Stimulated activated naive B cell treated with anti-CD40 and anti-IgM and Interleukin-4, amounts not matched to agents 10 μg/mL and 1 μg/mL and 100 μg/mL, for 72 hours (primary cell): ENCODE data around the gene CCNL1.

Experiments used
- ATAC-seq, 2 donors: fragments of 150-1000 bp; cut with Tn5 transposase; replicated peaks; 2 replicates each; pipeline ENCODE4 v1.10.0; 2021; ENCODE audit warnings: moderate library complexity in 1 of 2
- DNase-seq: peaks from one replicate; pipeline ENCODE4 v3.0.0; 2021
- H3K27ac Mint-ChIP-seq: one replicate; pipeline ENCODE4 v1.8.0; 2022; ENCODE audit warnings: mild to moderate bottlenecking, mixed read lengths
- H3K27me3 Mint-ChIP-seq, 2 donors: one replicate each; pipeline ENCODE4 v1.8.0; 2022; ENCODE audit warnings: mixed read lengths in 2 of 2
- H3K36me3 Mint-ChIP-seq, 2 donors: one replicate each; pipeline ENCODE4 v1.8.0; 2022; ENCODE audit warnings: mixed read lengths in 2 of 2, mild to moderate bottlenecking in 1 of 2
- H3K4me1 Mint-ChIP-seq, 2 donors: one replicate each; pipeline ENCODE4 v1.8.0; 2022; ENCODE audit warnings: mixed read lengths in 2 of 2, mild to moderate bottlenecking in 1 of 2
- H3K4me3 Mint-ChIP-seq, 2 donors: one replicate each; pipeline ENCODE4 v1.8.0; 2022; ENCODE audit warnings: mild to moderate bottlenecking in 2 of 2, mixed read lengths in 2 of 2, moderate library complexity in 1 of 2
- H3K9me3 Mint-ChIP-seq, 2 donors: one replicate each; pipeline ENCODE4 v1.8.0; 2022; ENCODE audit warnings: mixed read lengths in 2 of 2, mild to moderate bottlenecking in 1 of 2

The CCNL1 gene

DNA sequence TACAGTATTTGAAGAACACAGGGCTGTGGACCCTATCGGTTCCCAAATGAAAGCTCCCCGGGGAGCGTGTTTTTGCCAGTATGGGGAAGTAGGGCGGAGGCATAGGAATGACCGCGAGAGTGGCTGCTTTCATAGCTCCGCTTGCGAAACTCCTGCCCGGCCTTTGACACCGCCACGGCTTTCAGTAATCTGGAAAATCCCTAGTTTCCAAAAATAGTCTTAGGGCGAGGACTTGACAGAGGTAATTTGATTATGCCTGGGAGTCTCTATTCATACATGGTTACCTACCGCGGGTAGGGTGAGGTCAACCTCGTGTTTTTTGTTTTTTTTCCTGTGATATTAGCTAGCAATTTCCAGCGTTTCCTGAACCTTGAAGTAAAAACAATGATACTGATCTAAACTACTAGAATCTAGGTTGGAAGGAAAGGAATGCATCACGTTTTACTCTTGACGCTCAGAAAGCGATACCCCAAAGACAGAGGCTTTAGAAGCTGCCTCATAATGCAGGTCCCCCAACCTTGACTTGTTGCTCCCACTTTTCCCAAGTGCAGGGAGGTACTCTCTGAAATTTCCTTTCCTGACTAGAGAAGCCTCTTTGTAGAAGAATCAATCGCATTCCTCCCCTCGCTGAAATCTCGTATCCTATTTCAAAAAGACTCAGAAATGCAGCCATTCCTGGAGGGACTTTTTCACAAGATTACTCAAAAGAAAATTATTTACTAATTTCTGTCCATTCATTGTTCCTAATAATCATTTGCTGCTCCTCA lies 894 bp upstream of the CCNL1 start:
- peaks cover 26 to 50% of the 10 kb centered on the region in 2 donors for H3K4me1 Mint-ChIP-seq
- ATAC-seq (peak; percentile 64 to 66), DNase-seq (peak; percentile 79)
- no peaks in the 10 kb centered on the region for H3K9me3 Mint-ChIP-seq
- peaks cover 27 to 49% of the 10 kb centered on the region in 2 donors for H3K36me3 Mint-ChIP-seq
- no peaks in the 10 kb centered on the region for H3K27me3 Mint-ChIP-seq
- H3K27ac Mint-ChIP-seq, result peak overlapping the region; percentile 99
- peak overlapping the region; percentile 88 to 98 for H3K4me3 Mint-ChIP-seq

DNA sequence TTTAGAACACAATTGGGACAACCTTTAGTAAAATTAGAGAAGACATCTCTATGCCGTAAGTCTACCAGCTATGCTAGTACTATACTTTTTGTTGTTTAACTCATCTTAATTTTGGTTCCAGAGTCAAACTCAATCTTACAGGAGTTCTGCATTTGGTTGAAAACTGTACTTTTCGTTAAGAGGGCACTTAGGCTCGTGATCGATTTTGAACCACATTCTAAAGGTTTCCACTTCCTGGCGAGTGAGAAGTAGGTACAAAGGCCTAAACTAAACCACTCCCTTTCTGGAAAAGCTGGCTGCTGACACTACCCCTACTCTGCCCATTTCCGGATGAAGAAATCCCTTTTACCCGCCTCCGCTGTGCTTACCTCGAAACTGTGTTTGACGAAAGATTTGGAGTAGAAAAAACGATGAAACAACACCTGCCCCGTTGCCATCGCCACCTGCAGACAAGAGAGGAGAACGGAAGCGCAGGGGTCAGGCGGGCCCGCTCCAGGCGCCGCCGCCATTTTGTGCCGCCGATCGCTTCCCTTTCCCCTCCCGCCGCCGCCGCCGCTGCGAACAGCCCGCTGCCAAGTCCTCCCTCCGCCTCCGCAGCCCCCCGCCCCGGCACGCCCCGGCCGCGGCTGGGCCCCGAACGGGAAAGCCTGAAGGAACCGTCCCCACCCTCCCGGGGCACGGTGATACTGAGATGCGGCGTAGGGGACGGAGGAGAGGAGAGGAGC lies 748 bp downstream of the CCNL1 start:
- no peaks in the 10 kb centered on the region for H3K27me3 Mint-ChIP-seq
- H3K36me3 Mint-ChIP-seq, result peaks cover 32 to 59% of the 10 kb centered on the region in 2 donors
- DNase-seq (peak; percentile 73), ATAC-seq (peak; percentile 55 to 61)
- H3K27ac Mint-ChIP-seq, result peak overlapping the region; percentile 99
- H3K4me1 Mint-ChIP-seq, result peaks cover 28 to 64% of the 10 kb centered on the region in 2 donors
- H3K4me3 Mint-ChIP-seq, result peak overlapping the region; percentile 88 to 98
- H3K9me3 Mint-ChIP-seq, result no peaks in the 10 kb centered on the region

DNA sequence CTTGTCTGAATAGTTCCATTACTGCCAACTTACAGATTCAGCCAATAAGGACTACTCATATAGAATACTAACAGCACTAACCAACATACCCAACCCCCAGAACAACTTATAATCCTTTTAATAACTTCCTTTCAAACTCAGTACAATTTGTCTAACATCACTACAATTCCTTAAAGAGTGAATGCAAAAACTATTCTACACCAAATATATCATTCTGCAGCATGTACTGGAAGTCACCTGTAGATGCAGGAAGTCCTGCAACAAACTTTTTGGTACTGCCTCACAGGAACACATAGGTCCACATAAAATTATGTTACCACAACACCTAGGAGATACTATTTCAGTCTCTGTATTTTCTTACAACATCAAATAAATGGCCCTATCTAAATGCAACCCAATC lies 2.1 kb downstream of the CCNL1 start:
- peak overlapping the region; percentile 99 for H3K27ac Mint-ChIP-seq
- H3K4me1 Mint-ChIP-seq, result peaks cover 20 to 62% of the 10 kb centered on the region in 2 donors
- no peak for DNase-seq
- H3K27me3 Mint-ChIP-seq, result no peaks in the 10 kb centered on the region
- H3K36me3 Mint-ChIP-seq, result peaks cover 33 to 52% of the 10 kb centered on the region in 2 donors
- peak overlapping the region; percentile 88 to 98 for H3K4me3 Mint-ChIP-seq
- no peaks in the 10 kb centered on the region for H3K9me3 Mint-ChIP-seq
- no peak for ATAC-seq

DNA sequence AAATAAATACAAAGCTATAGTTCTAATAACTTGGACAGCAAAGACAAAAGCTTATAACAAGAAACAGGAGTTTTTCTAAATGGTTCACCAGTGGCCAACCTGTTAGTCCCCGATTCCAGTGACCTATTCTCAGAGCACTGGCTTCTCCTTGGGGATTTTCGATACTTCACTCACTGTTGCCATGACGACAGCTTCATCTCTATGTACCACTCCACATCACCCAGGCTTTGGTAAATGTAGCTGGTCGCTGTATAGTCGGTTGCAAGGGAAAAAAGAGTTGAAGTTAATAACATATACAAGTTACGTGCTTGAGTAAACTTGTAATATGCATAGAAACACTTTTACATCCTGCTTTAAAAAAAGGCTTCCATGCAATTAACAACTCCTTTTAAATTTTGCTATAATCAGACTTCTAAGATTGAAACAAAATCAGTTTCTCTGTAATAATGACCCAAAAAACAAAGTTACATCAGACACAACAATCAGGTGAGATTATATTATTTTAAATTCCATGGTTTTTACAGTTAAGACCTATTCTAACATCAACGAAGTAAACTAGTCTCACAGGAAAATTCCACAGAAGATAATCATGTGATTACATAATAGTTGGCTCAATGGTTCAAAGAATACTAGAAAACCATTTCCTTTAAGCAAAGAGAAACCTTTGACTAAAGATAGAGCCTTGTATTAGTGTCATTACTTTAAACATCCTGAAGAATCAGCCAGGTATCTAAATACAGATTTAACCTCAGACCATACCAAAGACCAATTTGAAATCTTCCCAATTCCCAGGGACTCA lies 2.9 kb downstream of the CCNL1 start:
- peaks cover 20 to 59% of the 10 kb centered on the region in 2 donors for H3K4me1 Mint-ChIP-seq
- H3K9me3 Mint-ChIP-seq, result no peaks in the 10 kb centered on the region
- H3K27me3 Mint-ChIP-seq, result no peaks in the 10 kb centered on the region
- peak overlapping the region; percentile 48 to 61 for H3K4me3 Mint-ChIP-seq
- no peak for ATAC-seq
- peak overlapping the region; percentile 51 for H3K27ac Mint-ChIP-seq
- H3K36me3 Mint-ChIP-seq, result peaks cover 33 to 51% of the 10 kb centered on the region in 2 donors
- DNase-seq, result no peak

DNA sequence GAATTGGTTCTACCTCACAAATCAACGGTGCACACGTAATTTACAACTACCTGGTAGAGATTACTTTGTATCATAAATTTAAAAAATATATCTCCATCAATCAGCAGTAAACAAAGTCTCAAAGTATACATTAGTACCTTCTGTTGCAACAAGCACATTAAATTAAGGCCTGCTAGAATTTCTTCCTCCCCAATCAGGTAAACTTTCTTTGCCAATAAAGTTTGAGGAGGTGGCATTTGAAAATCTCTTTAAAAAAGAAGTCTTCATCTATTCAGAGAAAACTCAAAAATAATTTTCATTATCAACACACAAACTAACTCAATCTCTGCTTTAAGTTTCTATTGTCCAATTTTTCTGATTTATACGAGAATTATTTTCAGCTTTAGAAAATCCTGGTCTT lies 4.4 kb downstream of the CCNL1 start:
- Mint-ChIP-seq H3K9me3 (no peaks in the 10 kb centered on the region), H3K36me3 (peaks cover 38 to 62% of the 10 kb centered on the region in 2 donors), H3K4me3 (peak overlapping the region in 1 of 2 donors; percentile 53), H3K4me1 (peaks cover 12 to 49% of the 10 kb centered on the region in 2 donors), H3K27ac (no peak overlapping the region), H3K27me3 (no peaks in the 10 kb centered on the region)
- DNase-seq, result no peak
- no peak for ATAC-seq

DNA sequence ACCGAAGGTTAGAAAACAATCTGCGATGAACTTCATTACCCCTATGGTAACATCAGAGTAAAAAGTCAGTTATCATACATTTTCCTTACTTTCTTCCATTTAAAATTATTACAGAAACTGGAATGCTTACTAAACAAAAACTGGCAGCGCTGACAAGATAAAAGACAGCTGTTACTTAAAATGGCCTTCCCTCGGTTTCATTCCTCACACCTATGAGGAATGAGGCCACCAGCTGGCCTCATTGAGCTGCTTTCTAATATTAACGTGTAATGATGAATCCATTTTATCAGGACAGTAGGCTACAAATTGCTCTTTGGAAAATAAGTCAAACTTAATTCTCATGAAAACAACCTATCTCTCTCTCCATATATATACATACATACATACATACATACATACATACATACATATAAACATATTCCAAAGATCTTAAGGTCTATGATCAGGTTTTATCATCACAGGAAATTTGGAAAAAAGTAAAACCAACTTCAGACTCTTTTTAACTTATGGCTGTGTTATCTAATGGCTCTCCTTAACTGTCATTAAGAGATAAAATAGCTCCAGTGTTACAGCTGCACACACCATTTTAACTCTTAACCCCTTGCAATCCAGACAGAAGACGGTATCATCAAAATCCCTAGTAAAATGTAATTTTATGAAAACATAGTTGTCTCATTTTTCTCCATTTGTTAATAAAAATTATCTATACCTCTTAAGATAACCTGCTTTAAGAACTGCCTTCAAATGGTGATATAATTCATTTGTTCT lies 5.2 kb downstream of the CCNL1 start:
- no peak for ATAC-seq
- DNase-seq, result no peak
- Mint-ChIP-seq H3K36me3 (peaks cover 37 to 59% of the 10 kb centered on the region in 2 donors), H3K27me3 (no peaks in the 10 kb centered on the region), H3K9me3 (no peaks in the 10 kb centered on the region), H3K27ac (peak overlapping the region; percentile 48), H3K4me1 (peaks cover 11 to 49% of the 10 kb centered on the region in 2 donors), H3K4me3 (peak overlapping the region; percentile 52 to 60)

DNA sequence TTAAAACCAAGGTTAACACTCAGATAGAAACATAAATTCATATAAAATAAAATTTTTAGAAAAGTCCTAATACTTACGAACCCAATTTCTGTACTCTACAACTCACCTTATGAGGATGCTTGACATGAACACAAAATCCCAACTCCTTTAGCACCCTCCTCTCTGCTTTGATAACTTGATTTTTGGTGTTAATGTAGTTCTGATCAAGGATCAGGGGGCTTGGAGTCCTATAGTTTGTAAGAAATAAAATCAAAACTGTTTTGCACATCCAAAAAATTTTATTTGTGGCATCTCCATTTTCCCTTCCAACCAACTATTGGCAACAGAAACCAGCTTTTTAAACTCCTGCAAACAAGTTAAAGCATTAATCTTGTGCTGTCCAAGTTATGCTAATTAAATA lies 7.0 kb downstream of the CCNL1 start:
- no peaks in the 10 kb centered on the region for H3K27me3 Mint-ChIP-seq
- no peak overlapping the region for H3K27ac Mint-ChIP-seq
- DNase-seq, result no peak
- H3K4me3 Mint-ChIP-seq, result no peak overlapping the region
- peaks cover 11 to 48% of the 10 kb centered on the region in 2 donors for H3K4me1 Mint-ChIP-seq
- ATAC-seq, result no peak
- H3K36me3 Mint-ChIP-seq, result peaks cover 32 to 57% of the 10 kb centered on the region in 2 donors
- no peaks in the 10 kb centered on the region for H3K9me3 Mint-ChIP-seq

DNA sequence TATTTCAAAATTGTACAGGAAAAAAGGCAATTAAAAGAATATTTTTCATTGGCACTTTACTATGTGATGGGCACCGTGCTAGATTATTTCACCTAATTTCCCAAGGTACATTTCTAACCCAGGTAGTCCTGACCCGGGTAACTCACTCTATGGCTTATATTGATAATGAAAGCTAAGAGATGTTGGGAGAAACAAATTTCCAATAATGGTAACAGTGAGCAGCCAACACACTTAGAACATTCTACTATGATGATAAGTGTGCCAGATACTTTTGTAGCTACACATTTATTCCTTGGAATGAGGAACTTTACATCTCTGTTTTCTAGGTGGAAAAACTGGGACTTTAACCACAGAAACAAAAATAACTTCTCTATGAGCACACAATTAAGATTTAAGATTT lies 7.5 kb downstream of the CCNL1 start:
- ATAC-seq, result no peak
- Mint-ChIP-seq H3K36me3 (peaks cover 29 to 53% of the 10 kb centered on the region in 2 donors), H3K27ac (no peak overlapping the region), H3K9me3 (no peaks in the 10 kb centered on the region), H3K4me3 (no peak overlapping the region), H3K4me1 (peaks cover 8 to 43% of the 10 kb centered on the region in 2 donors), H3K27me3 (no peaks in the 10 kb centered on the region)
- DNase-seq, result no peak

DNA sequence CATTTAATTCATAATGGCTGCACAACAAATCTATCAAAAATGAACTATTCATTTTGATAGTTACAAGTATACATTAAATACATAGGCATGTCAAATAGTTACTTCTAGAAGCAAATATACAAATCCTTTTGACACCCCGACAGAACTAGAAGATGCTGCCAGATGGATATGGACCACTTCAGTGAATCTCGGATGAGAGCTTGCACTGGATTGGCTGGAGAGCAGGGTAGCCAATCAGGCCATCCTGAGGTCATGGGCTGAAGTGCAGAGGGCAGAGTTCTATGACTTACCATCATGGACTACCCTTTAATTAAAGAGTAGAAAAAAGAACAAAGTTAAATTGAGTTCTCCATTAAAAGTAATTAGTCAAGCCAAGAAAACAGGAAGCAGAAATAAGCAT lies 8.3 kb downstream of the CCNL1 start:
- H3K27ac Mint-ChIP-seq, result no peak overlapping the region
- no peaks in the 10 kb centered on the region for H3K27me3 Mint-ChIP-seq
- H3K9me3 Mint-ChIP-seq, result no peaks in the 10 kb centered on the region
- ATAC-seq, result no peak
- H3K36me3 Mint-ChIP-seq, result peaks cover 28 to 47% of the 10 kb centered on the region in 2 donors
- peaks cover 6 to 36% of the 10 kb centered on the region in 2 donors for H3K4me1 Mint-ChIP-seq
- H3K4me3 Mint-ChIP-seq, result no peak overlapping the region
- no peak for DNase-seq

DNA sequence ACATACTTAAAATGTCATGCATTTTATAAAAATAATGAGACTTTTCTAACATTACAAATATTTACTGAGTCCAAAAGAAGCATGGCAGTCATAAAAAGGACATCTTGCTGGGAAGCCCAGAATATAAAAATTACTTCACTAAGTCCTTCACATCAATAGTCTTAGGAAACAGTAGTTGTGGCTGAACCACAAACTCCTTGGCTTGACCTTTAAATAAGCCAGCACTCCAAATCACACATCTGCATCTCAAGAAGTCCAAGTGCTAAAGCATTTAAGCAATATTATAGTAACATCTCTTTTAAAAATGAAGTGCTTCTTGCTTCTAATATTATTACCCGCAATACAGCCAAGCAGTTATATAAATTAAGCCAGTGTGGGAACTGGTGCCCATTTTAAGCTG lies 8.8 kb downstream of the CCNL1 start:
- DNase-seq (no peak), ATAC-seq (no peak)
- Mint-ChIP-seq H3K27ac (no peak overlapping the region), H3K9me3 (no peaks in the 10 kb centered on the region), H3K4me1 (peaks cover 6 to 31% of the 10 kb centered on the region in 2 donors), H3K36me3 (peaks cover 25 to 45% of the 10 kb centered on the region in 2 donors), H3K27me3 (no peaks in the 10 kb centered on the region), H3K4me3 (no peak overlapping the region)

DNA sequence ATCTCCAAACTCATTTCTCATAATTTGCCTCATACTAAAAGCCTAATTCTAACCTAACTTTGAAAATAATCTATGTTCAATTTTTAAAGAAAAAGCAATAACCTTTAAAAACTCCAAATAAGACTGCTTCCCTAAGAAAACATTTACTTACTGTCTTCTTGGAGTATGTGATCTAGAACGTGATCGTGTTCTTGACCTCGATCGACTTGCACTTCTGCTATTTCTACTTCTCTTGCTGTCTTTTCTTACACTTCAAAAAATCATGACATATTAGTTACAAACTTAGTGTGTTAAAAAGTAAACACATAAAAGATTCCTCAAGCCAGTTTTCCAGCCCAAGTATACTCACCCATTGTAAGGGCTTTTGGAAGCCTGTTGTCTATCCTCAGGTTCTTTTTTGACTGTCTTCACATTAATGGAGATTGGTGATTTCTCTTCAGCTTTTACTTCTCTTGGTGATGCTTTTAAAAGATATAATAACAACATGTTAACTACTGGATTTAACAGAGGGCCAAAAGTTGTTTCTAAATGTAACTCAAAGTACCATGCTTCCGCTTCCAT lies 10.7 kb downstream of the CCNL1 start:
- no peak overlapping the region for H3K4me3 Mint-ChIP-seq
- H3K4me1 Mint-ChIP-seq, result peaks cover 5 to 14% of the 10 kb centered on the region in 2 donors
- peaks cover 33 to 47% of the 10 kb centered on the region in 2 donors for H3K36me3 Mint-ChIP-seq

DNA sequence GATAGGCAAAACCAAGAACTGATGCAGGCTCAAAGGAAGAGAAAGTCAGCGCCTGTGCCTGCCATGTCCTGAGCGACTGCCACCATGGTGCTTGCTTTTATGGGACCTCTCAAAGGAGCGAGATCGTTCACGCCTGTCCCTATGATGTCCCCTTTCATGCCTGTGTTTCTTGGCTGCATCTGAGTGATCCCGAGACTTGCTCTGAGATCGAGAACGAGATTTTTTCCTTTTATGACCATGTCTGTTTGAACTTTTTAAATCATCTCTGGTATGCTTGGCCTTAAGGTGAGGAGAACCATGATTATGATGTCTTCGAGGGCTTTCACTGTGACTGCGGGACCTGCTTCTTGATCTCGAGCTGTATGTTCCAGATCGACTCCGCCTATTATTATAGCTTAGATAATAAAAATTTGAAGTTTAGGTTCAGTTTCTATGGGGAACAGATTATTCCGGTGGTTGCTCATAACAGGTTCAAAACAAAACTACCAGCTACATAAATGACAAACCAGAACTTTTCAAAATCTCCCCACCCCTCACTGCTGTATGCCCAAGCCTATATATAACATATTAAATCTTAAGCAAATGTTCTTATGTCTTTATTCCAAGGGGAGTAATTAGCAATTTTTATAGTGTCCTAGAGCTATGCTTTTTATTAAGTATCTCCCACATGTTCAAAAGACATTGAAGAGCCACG lies 11.6 kb downstream of the CCNL1 start:
- peaks cover 34 to 50% of the 10 kb centered on the region in 2 donors for H3K36me3 Mint-ChIP-seq
- no peaks in the 10 kb centered on the region for H3K9me3 Mint-ChIP-seq
- ATAC-seq (peak; percentile 33 to 41), DNase-seq (no peak)
- no peak overlapping the region for H3K4me3 Mint-ChIP-seq
- H3K27ac Mint-ChIP-seq, result no peak overlapping the region
- H3K4me1 Mint-ChIP-seq, result peaks cover 5 to 8% of the 10 kb centered on the region in 2 donors
- no peaks in the 10 kb centered on the region for H3K27me3 Mint-ChIP-seq

More for the DNA sequence above, 10.7 kb downstream of the CCNL1 start:
- H3K27ac Mint-ChIP-seq, result peak overlapping the region; percentile 68
- no peaks in the 10 kb centered on the region for H3K9me3 Mint-ChIP-seq
- no peaks in the 10 kb centered on the region for H3K27me3 Mint-ChIP-seq
- ATAC-seq (no peak), DNase-seq (no peak)
